Measurements from ENCODE around the gene CLIP2. TPM values are rescaled to one million over a fixed set of nuclear protein-coding genes. Genes with fewer than 3 reads are reported as not detected.
A peak's percentile ranks its signal among the peaks of the same experiment; 100 is the strongest.

Gene CLIP2
- total RNA-seq, 1 experiment from 2014 or later, result 39.9 TPM

- ATAC-seq, result no peak
- H3K4me1 ChIP-seq (ENCODE audit: control insufficient read depth, insufficient read depth, low read length), result peaks cover 61% of the 10 kb centered on the region
- no peak for DNase-seq (ENCODE audit: low read depth, low spot score)
- H3K4me3 ChIP-seq (ENCODE audit: low read depth in 2 of 2, low read length in 2 of 2), result no peak overlapping the region
- TF ChIP-seq TCF7L2 (IDR thresholded peaks at IDR 0.05; ENCODE audit: low read depth, low read length) (no peak), SIN3A (IDR thresholded peaks at IDR 0.05; ENCODE audit: borderline replicate concordance, insufficient read depth, low read depth, low read length) (no peak), REST (IDR thresholded peaks at IDR 0.05; ENCODE audit: insufficient read depth in 1 of 2, low read depth in 2 of 2, low read length in 1 of 2) (no peak), CTCF (IDR thresholded peaks at IDR 0.05) (no peak), POLR2AphosphoS5 (IDR thresholded peaks at IDR 0.05; ENCODE audit: low read depth, low read length) (no peak)
- BruUV-seq (replicated peaks), result no TSS peak
- intact Hi-C loops (cut with micrococcal nuclease; ENCODE audit: unreplicated experiment) (loop anchor here (5.0 kb wide), 1 partner anchor 125 kb away; no protein-coding TSS in a partner anchor), in situ Hi-C loops (cut with HindIII; ENCODE audit: low pct_unique_long_range_greater_than_20kb, low sequenced_read_pairs) (no loop called here)
- peak overlapping the region; percentile 52; the same call in 1 of the 2 replicates for H3K27ac ChIP-seq (ENCODE audit: low read length)
- no peaks in the 10 kb centered on the region for H3K9me3 ChIP-seq (ENCODE audit: control insufficient read depth, insufficient read depth, low read depth, low read length)
- no peaks in the 10 kb centered on the region for H3K27me3 ChIP-seq (ENCODE audit: control insufficient read depth, insufficient read depth, low read length)
- H3K36me3 ChIP-seq (ENCODE audit: control insufficient read depth, insufficient read depth, low read length), result no peaks in the 10 kb centered on the region
- ChIA-PET CTCF (interaction anchor here (0.7 kb wide), 1 partner anchor 11 kb away, joined by 4 read pairs; no protein-coding TSS in a partner anchor), POLR2A (no interaction called here)
Measured at GRCh38 chr7:74277636-74278035, 11.6 kb upstream of the CLIP2 start.

GRCh38 chr7:74280985-74281384 is 8.2 kb upstream of the CLIP2 start:
- in situ Hi-C loops (cut with HindIII; ENCODE audit: low pct_unique_long_range_greater_than_20kb, low sequenced_read_pairs), result no loop called here
- CTCF ChIA-PET, result interaction anchor here (0.6 kb wide), 2 partner anchors 52 to 74 kb away, joined by 3 to 4 read pairs; no protein-coding TSS in a partner anchor
- intact Hi-C loops (cut with micrococcal nuclease; ENCODE audit: unreplicated experiment), result no loop called here
- Histone ChIP-seq H3K27ac (ENCODE audit: low read length) (peak overlapping the region; percentile 78), H3K4me1 (ENCODE audit: control insufficient read depth, insufficient read depth, low read length) (peaks cover 68% of the 10 kb centered on the region), H3K9me3 (ENCODE audit: control insufficient read depth, insufficient read depth, low read depth, low read length) (no peaks in the 10 kb centered on the region), H3K27me3 (ENCODE audit: control insufficient read depth, insufficient read depth, low read length) (no peaks in the 10 kb centered on the region), H3K36me3 (ENCODE audit: control insufficient read depth, insufficient read depth, low read length) (no peaks in the 10 kb centered on the region), H3K4me3 (ENCODE audit: low read depth in 2 of 2, low read length in 2 of 2) (no peak overlapping the region)
- POLR2A ChIA-PET, result interaction anchor here (0.5 to 0.7 kb wide), 3 partner anchors 21 to 438 kb away, joined by 3 to 7 read pairs (median 4); no protein-coding TSS in a partner anchor
- ATAC-seq, result peak; percentile 19
- DNase-seq (ENCODE audit: low read depth, low spot score), result no peak
- BruUV-seq (replicated peaks), result no TSS peak
- no peak for TF ChIP-seq TCF7L2 (IDR thresholded peaks at IDR 0.05; ENCODE audit: low read depth, low read length)
- TF ChIP-seq CTCF (IDR thresholded peaks at IDR 0.05), result no peak
- no peak for TF ChIP-seq POLR2AphosphoS5 (IDR thresholded peaks at IDR 0.05; ENCODE audit: low read depth, low read length)
- no peak for TF ChIP-seq REST (IDR thresholded peaks at IDR 0.05; ENCODE audit: insufficient read depth in 1 of 2, low read depth in 2 of 2, low read length in 1 of 2)
- TF ChIP-seq SIN3A (IDR thresholded peaks at IDR 0.05; ENCODE audit: borderline replicate concordance, insufficient read depth, low read depth, low read length), result no peak

Measured in Panc1 (cell line).